T-cell (primary cell): ENCODE data around the gene SDF4. TPM values are rescaled to one million over a fixed set of nuclear protein-coding genes. Genes with fewer than 3 reads are reported as not detected.

Source experiments
- ATAC-seq, 4 experiments: fragments of 200-7000 bp in 3 of 4; fragments of 150-1000 bp in 1 of 4; cut with Tn5 transposase; replicated peaks in 1 of 4; 1 replicate in 3 of 4; 2 replicates in 1 of 4; pipeline ENCODE4 v1.10.0; 2021; ENCODE audit warnings: moderate library complexity in 3 of 4, mild to moderate bottlenecking in 2 of 4, moderate number of reproducible peaks in 1 of 4
- CTCF ChIA-PET, 2 donors: fragments of 300-600 bp; sonication (Branson Sonifier 250); formaldehyde crosslinking; loops; one replicate each; lab custom pipeline; 2022; ENCODE audit warnings: antibody characterized with exemption in 2 of 2; lab: Charles Lee
- POLR2A ChIA-PET, 2 donors: fragments of 300-600 bp; sonication (Branson Sonifier 250); formaldehyde crosslinking; loops; one replicate each; lab custom pipeline; 2022; ENCODE audit warnings: antibody characterized with exemption in 2 of 2; lab: Charles Lee
- DNase-seq, 35 experiments: peaks; one replicate each; pipeline versions ENCODE4 v3.0.0 to v3.0.0-alpha.2; 2013 to 2023
- H3K27ac ChIP-seq: one replicate; pipeline ENCODE4 v1.5.1; 2013; ENCODE audit warnings: low read length
- H3K27me3 ChIP-seq, 2 experiments: replicated peaks in 1 of 2; 1 replicate in 1 of 2; 2 replicates in 1 of 2; pipeline versions ENCODE4 v1.6.1 to v1.7.0; 2013; ENCODE audit warnings: low read length in 1 of 2, mixed read lengths in 1 of 2; ENCODE audit not compliant: control insufficient read depth in 2 of 2, insufficient read depth in 2 of 2; ENCODE audit errors: extremely low read depth in 1 of 2
- H3K36me3 ChIP-seq, 2 donors: 1 replicate in 1 of 2; 2 replicates in 1 of 2; pipeline versions ENCODE4 v1.6.1 to v1.7.0; 2013; ENCODE audit warnings: low read length in 1 of 2; ENCODE audit not compliant: control insufficient read depth in 2 of 2, insufficient read depth in 1 of 2; ENCODE audit errors: extremely low read depth in 1 of 2
- H3K4me1 ChIP-seq, 2 experiments: 1 replicate in 1 of 2; 2 replicates in 1 of 2; pipeline versions ENCODE4 v1.6.1 to v1.7.0; 2013; ENCODE audit warnings: low read length in 2 of 2, mixed read lengths in 1 of 2; ENCODE audit not compliant: insufficient read depth in 2 of 2, control insufficient read depth in 1 of 2; ENCODE audit errors: extremely low read depth in 1 of 2
- H3K4me3 ChIP-seq, 2 donors: 1 replicate in 1 of 2; 2 replicates in 1 of 2; pipeline versions ENCODE4 v1.5.1 to v1.7.0; 2013; ENCODE audit warnings: mild to moderate bottlenecking in 2 of 2, low read length in 1 of 2, moderate library complexity in 1 of 2; ENCODE audit not compliant: control insufficient read depth in 1 of 2; ENCODE audit errors: extremely low read depth in 1 of 2
- H3K9me3 ChIP-seq: 2 replicates; pipeline ENCODE4 v1.7.0; 2013
- H3K27ac Mint-ChIP-seq, 2 donors: one replicate each; pipeline ENCODE4 v1.8.0; 2020 to 2021; ENCODE audit warnings: mild to moderate bottlenecking in 2 of 2, mixed read lengths in 2 of 2
- H3K27me3 Mint-ChIP-seq, 2 donors: one replicate each; pipeline ENCODE4 v1.8.0; 2021 to 2022; ENCODE audit warnings: mixed read lengths in 2 of 2
- H3K36me3 Mint-ChIP-seq: one replicate; pipeline ENCODE4 v1.8.0; 2021; ENCODE audit warnings: mixed read lengths
- H3K4me1 Mint-ChIP-seq, 3 donors: one replicate each; pipeline ENCODE4 v1.8.0; 2020 to 2022; ENCODE audit warnings: mixed read lengths in 3 of 3, mild to moderate bottlenecking in 1 of 3
- H3K4me3 Mint-ChIP-seq, 3 donors: one replicate each; pipeline ENCODE4 v1.8.0; 2020 to 2022; ENCODE audit warnings: mild to moderate bottlenecking in 3 of 3, mixed read lengths in 3 of 3, moderate library complexity in 3 of 3
- H3K9me3 Mint-ChIP-seq, 3 donors: one replicate each; pipeline ENCODE4 v1.8.0; 2020 to 2022; ENCODE audit warnings: mixed read lengths in 3 of 3
- WGBS: methylation state at CpG from one replicate; pipeline ENCODE4 v1.1.5; 2013; ENCODE audit warnings: missing lambda C conversion rate; ENCODE audit not compliant: insufficient coverage; 5-methylcytosine and 5-hydroxymethylcytosine counted together
- total RNA-seq, 35 experiments: library from RNA in 6 of 35; stranded (reverse) in 6 of 35; fragments of 120-200 nt in 1 of 35; gene quantifications; one replicate each; pipeline versions ENCODE4 v1.2.1 to v1.2.4 and lab custom pipeline; 2013 to 2026

SDF4 gene
- total RNA-seq, 5 donors from 2014 or later (not counting 1 experiment from before 2014, with no cell fraction given) = 98.6 to 151 (median 141) TPM

DNA sequence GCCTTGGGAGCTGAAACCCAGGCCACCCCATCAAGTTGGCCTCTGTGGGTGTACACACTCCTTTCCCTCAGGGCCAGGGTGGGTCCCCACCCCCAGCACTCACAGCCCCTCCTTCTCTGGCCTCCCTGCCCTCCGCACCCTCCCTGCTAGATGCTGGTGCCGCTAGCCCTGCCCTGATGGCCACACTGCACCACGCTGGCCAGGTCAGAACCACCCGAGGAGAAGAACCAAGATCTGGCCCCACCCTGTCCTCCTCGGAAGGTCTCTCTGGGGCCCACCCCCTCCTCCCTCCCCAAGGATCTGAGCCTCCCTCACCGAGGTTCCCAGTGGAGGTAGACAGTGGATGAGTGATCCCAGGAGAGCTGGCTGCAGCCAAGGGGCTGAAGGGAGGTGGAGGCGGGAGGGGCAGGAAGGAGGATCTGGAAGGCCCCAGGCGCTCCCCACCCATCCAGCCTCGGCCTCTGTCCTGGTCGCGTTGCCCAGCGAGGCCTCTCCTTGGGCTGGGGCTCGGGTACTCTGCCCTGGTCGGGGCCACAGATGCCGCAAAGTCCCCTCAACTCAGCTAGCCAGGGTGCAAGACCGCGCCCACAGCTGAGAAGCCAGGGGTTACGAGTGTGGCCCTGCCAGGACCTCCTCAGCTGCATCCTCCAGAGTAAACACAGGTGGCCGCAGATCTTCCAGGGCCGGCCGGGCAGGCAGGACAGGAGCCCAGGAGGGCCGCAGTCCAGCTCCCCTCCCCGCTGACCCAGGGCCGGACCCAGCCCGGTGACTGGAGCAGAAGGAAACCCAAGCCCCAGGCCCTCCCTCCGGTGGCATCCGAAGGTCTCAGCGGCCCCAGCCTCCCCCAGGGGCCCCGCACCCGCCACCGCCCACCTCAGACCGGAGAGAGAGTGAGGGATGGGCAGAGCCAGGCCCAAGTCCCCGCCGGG lies 5.4 kb upstream of the SDF4 start:
- H3K27ac ChIP-seq = no peak overlapping the region
- Mint-ChIP-seq H3K27me3 (no peaks in the 10 kb centered on the region), H3K4me1 (peaks cover 14 to 17% (median 15%) of the 10 kb centered on the region in 3 donors), H3K36me3 (peaks cover 3% of the 10 kb centered on the region), H3K9me3 (no peaks in the 10 kb centered on the region), H3K27ac (no peak overlapping the region), H3K4me3 (no peak overlapping the region)
- H3K9me3 ChIP-seq = no peaks in the 10 kb centered on the region
- peaks cover 0 to 45% of the 10 kb centered on the region in 2 experiments for H3K27me3 ChIP-seq
- H3K36me3 ChIP-seq = peaks cover 0 to 10% of the 10 kb centered on the region in 2 donors
- WGBS = 62% methylated on average over 25 of the region's 34 CpGs
- DNase-seq (no peak), ATAC-seq (no peak)
- CTCF ChIA-PET = no interaction called here
- peaks cover 9 to 20% of the 10 kb centered on the region in 2 experiments for H3K4me1 ChIP-seq
- POLR2A ChIA-PET = no interaction called here
- no peak overlapping the region for H3K4me3 ChIP-seq

DNA sequence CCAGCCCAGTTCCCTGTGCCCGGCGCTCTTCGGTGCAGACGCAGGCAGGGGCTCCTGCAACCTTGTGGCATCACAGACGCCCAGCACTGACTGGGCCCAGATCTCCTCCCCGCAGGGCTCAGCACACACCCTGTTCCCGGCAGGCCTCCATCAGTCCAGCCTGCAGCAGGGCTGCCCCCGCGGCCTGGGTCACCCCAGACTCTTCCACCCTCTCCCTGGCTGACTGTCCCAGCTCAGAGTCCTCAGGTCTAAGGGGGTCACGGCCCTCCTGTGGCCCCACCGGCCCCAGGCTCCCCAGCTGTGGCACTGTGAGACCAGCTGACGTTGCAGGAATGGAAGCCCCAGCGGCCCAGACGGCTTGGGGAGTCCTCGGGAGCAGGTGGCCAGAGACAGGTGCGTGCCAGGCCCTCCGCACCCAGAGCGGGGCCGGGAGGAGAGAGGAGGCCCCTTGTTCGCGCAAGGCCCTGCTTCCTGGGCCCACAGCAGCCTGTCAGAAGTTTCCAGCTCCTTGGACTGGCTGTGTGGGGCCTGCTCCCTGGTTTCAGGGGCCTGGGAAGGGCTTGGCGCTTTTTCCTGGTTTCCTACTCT lies 4.5 kb upstream of the SDF4 start:
- Mint-ChIP-seq H3K4me3 (no peak overlapping the region), H3K9me3 (no peaks in the 10 kb centered on the region), H3K36me3 (peaks cover 3% of the 10 kb centered on the region), H3K27ac (no peak overlapping the region), H3K27me3 (no peaks in the 10 kb centered on the region), H3K4me1 (peaks cover 14 to 17% (median 15%) of the 10 kb centered on the region in 3 donors)
- POLR2A ChIA-PET = no interaction called here
- peaks cover 0 to 10% of the 10 kb centered on the region in 2 donors for H3K36me3 ChIP-seq
- 88% methylated on average over 21 of the region's 22 CpGs for WGBS
- H3K27me3 ChIP-seq = peaks cover 0 to 36% of the 10 kb centered on the region in 2 experiments
- CTCF ChIA-PET = no interaction called here
- peaks cover 11 to 20% of the 10 kb centered on the region in 2 experiments for H3K4me1 ChIP-seq
- no peak overlapping the region for H3K4me3 ChIP-seq
- no peak for ATAC-seq
- DNase-seq = no peak
- H3K9me3 ChIP-seq = no peaks in the 10 kb centered on the region
- no peak overlapping the region for H3K27ac ChIP-seq

DNA sequence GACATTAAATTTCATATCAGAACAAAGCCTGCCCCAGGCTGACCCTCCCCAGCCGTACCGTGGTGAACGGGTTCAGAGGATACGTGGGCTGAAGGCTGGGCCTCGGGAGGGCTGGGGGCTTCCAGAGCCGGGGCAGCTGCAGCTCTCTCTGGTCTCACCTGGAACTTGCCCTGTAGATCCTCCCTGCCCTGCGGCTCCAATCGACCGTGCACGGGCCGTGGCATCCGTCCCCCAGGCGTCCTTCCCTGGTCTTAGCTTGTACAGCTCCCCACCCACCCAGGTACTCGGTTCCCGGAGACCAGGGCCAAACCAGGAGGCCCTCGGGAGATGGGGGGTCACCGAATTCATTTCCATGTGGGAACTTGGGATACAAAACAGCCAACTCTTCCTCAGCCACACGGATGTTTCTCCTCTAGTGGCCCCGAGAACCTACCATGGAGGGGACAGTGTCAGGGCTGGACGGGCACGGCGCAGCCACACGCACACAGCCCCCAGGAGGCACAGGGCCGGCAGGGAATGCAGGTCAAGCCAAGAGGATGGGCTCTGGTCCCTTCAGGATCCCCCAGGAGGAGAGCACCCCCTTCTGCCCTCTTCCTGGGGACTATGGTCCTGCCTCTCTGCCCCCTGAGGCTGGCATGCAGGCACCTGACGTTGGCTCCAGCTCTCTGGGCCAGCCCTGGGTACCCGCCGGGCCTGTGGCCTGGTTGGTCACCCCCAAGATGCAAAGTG lies 3.4 kb upstream of the SDF4 start:
- Histone ChIP-seq H3K4me3 (no peak overlapping the region), H3K27me3 (peaks cover 0 to 28% of the 10 kb centered on the region in 2 experiments), H3K27ac (no peak overlapping the region), H3K4me1 (peaks cover 17 to 30% of the 10 kb centered on the region in 2 experiments), H3K36me3 (peaks cover 0 to 11% of the 10 kb centered on the region in 2 donors), H3K9me3 (no peaks in the 10 kb centered on the region)
- POLR2A ChIA-PET = no interaction called here
- no peak overlapping the region for H3K27ac Mint-ChIP-seq
- H3K9me3 Mint-ChIP-seq = no peaks in the 10 kb centered on the region
- H3K27me3 Mint-ChIP-seq = no peaks in the 10 kb centered on the region
- WGBS = 92% methylated on average over 24 of the region's 27 CpGs
- H3K36me3 Mint-ChIP-seq = peaks cover 6% of the 10 kb centered on the region
- ATAC-seq = no peak
- CTCF ChIA-PET = no interaction called here
- peaks cover 22 to 28% (median 23%) of the 10 kb centered on the region in 3 donors for H3K4me1 Mint-ChIP-seq
- peak overlapping the region in 1 of 3 donors; percentile 83 for H3K4me3 Mint-ChIP-seq
- DNase-seq = no peak

DNA sequence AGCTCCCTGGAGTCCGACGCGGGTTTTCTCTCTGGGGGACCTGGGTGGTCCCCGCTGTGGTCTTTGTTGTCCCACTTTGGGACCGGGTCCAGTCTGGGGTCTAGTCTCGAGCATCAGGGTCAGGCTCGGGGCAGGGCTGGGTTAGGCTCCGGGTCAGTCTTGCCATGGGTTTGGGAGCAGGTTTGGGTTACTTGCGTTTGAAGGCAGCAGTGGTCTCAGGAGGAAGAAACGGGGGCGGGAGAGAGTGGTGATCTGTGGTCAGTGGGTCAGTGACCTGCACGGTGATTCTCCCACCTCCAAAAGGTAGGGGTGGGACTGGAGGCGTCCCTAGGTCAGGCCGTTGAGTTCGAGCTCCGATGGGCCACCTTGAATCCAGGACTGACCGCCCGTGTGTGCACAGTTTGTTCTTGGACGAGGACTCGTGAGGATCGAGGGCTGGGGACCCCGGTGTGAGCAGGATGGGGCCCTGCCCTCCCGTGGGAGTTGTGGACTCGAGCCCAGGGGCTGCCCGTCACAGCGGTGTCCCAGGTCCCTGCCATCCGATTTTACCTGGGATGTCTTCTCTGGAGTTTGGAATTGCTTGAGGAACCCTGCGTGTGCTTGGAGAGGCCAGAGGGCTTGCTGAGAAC lies 2.5 kb upstream of the SDF4 start:
- H3K36me3 ChIP-seq = peaks cover 0 to 20% of the 10 kb centered on the region in 2 donors
- peak overlapping the region; percentile 39 to 44 for H3K27ac Mint-ChIP-seq
- H3K4me1 Mint-ChIP-seq = peaks cover 31 to 36% (median 32%) of the 10 kb centered on the region in 3 donors
- H3K27ac ChIP-seq = no peak overlapping the region
- peak overlapping the region; percentile 61 to 83 (median 81) for H3K4me3 Mint-ChIP-seq
- CTCF ChIA-PET = no interaction called here
- peaks cover 19 to 39% of the 10 kb centered on the region in 2 experiments for H3K4me1 ChIP-seq
- H3K9me3 ChIP-seq = no peaks in the 10 kb centered on the region
- DNase-seq (no peak), ATAC-seq (no peak)
- peaks cover 11% of the 10 kb centered on the region for H3K36me3 Mint-ChIP-seq
- no peaks in the 10 kb centered on the region for H3K9me3 Mint-ChIP-seq
- no peak overlapping the region for H3K4me3 ChIP-seq
- peaks cover 0 to 19% of the 10 kb centered on the region in 2 experiments for H3K27me3 ChIP-seq
- WGBS = 90% methylated on average over 27 of the region's 28 CpGs
- POLR2A ChIA-PET = no interaction called here
- no peaks in the 10 kb centered on the region for H3K27me3 Mint-ChIP-seq

DNA sequence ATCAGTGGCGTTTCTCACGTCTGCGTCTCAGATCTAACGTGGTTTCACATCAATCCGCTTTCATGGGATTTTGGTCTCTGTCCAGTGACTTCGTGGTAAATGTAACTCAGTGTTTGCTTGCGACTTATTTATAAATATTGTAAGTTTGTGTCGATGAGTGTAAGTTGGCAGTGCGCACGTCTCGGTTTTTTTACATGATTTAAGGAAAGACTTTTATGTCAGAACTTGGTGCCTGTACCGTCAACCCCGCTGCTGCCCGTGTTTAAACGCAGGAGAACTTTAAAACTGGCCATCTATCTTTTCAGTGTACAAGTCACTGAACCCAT lies 1.7 kb upstream of the SDF4 start:
- H3K27ac Mint-ChIP-seq = peak overlapping the region; percentile 49 to 50
- H3K27me3 ChIP-seq = peaks cover 0 to 11% of the 10 kb centered on the region in 2 experiments
- H3K4me3 Mint-ChIP-seq = peak overlapping the region; percentile 61 to 83 (median 81)
- H3K9me3 Mint-ChIP-seq = no peaks in the 10 kb centered on the region
- ChIA-PET CTCF (no interaction called here), POLR2A (no interaction called here)
- peaks cover 32 to 37% (median 36%) of the 10 kb centered on the region in 3 donors for H3K4me1 Mint-ChIP-seq
- peaks cover 11% of the 10 kb centered on the region for H3K36me3 Mint-ChIP-seq
- H3K27ac ChIP-seq = no peak overlapping the region
- H3K4me1 ChIP-seq = peaks cover 19 to 47% of the 10 kb centered on the region in 2 experiments
- WGBS = 90% methylated on average over 15 of the region's 15 CpGs
- H3K9me3 ChIP-seq = no peaks in the 10 kb centered on the region
- ATAC-seq = no peak
- no peaks in the 10 kb centered on the region for H3K27me3 Mint-ChIP-seq
- no peak overlapping the region for H3K4me3 ChIP-seq
- H3K36me3 ChIP-seq = peaks cover 6 to 23% of the 10 kb centered on the region in 2 donors
- DNase-seq = no peak
